ENCODE measurements around the gene CALHM4.

DNA sequence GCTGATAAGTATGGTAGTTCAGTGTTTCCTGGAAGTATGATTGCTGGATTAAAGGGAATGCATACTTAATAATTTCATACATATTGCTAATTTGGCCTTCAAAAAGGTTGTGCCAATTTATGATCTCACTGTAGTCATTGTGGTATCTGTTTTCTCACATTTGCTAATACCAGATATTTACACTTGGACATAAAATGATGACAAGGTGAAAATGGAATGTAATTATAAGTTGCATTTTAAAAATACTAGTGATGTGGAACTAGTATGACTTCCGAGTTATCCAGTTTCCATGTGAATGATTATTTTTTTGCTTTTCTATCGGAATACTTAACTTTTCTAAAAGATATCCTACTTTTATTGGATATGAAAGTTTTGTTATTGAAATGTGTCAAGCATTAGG, 33.2 kb downstream of the CALHM4 start:
- TF ChIP-seq GATA3 (IDR thresholded peaks at IDR 0.05; ENCODE audit: low read depth, low read length) (no peak), GATA2 (IDR thresholded peaks at IDR 0.05; ENCODE audit: low read depth, low read length) (no peak)
